ENCODE measurements around the gene MAD2L2.

Gene MAD2L2

DNA sequence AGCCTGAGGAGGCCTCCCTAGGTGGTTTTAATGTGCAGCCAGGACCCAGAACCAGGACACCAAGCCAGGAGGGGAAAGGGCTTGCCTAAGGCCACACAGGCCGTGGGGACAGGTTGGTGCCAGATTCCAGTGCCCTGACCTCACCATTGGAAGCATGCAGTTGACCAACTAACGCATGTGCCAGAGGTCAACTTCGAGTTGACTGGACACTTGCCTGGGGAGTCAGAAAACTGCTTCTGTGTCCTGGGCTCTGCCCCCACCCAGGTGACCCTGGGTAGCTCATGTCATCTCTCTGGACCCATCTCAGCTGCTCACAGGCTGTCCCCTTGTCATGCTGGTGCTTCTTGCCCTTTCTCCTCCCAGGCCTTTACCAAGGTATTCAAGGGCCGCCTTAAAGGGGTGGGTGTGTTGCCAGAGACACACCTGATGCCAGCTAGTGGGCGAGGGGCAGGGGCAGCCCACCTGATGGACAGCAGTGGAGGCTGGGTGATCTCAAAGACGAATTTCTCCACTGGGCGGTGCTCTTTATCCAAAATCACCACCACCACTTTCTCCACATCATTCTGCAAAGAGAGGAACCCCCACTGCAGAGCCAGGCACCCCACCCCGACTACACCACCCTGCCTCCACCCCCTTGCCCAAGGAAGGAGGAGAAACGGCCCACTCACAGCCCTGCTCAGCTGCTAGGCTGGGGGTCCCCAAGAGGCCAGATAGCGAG lies 4.4 kb downstream of the MAD2L2 start:
- no peaks in the 10 kb centered on the region for H3K27me3 ChIP-seq
- peaks cover 62% of the 10 kb centered on the region for H3K36me3 ChIP-seq
- no peak overlapping the region for H3K27ac ChIP-seq
- TF ChIP-seq, protein P1, sequence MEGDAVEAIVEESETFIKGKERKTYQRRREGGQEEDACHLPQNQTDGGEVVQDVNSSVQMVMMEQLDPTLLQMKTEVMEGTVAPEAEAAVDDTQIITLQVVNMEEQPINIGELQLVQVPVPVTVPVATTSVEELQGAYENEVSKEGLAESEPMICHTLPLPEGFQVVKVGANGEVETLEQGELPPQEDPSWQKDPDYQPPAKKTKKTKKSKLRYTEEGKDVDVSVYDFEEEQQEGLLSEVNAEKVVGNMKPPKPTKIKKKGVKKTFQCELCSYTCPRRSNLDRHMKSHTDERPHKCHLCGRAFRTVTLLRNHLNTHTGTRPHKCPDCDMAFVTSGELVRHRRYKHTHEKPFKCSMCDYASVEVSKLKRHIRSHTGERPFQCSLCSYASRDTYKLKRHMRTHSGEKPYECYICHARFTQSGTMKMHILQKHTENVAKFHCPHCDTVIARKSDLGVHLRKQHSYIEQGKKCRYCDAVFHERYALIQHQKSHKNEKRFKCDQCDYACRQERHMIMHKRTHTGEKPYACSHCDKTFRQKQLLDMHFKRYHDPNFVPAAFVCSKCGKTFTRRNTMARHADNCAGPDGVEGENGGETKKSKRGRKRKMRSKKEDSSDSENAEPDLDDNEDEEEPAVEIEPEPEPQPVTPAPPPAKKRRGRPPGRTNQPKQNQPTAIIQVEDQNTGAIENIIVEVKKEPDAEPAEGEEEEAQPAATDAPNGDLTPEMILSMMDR (IDR thresholded peaks at IDR 0.05) = no peak
- H3K4me3 ChIP-seq (ENCODE audit: low read depth in 1 of 2, low read length in 1 of 2) = no peak overlapping the region
- peaks cover 8 to 14% of the 10 kb centered on the region in 2 experiments for H3K4me1 ChIP-seq (ENCODE audit: control insufficient read depth in 1 of 2, insufficient read depth in 1 of 2, low read depth in 1 of 2, low read length in 1 of 2)
- H3K9me3 ChIP-seq = no peaks in the 10 kb centered on the region

DNA sequence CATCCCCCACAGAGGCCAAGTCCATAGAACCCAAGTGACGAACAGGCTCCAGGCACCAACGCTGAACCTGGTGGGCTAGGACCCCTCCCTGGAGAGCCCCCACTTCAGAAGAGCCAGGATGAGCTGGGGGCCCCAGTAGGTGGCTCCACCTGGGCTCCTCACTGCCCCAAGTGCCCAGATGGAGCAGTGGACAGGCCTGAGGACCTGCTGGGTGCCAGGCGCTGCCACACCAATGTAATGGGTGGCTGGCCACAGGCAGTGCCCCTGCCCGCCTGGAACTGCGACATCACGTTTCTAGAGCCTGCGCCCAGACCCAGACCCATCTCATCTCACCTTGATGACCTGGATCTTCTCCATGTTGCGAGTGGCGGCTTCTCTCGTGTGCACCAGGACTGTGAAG lies 5.6 kb downstream of the MAD2L2 start:
- TF ChIP-seq, protein P1 (IDR thresholded peaks at IDR 0.05) = no peak
- Histone ChIP-seq H3K9me3 (no peaks in the 10 kb centered on the region), H3K27ac (no peak overlapping the region), H3K27me3 (no peaks in the 10 kb centered on the region), H3K4me1 (ENCODE audit: control insufficient read depth in 1 of 2, insufficient read depth in 1 of 2, low read depth in 1 of 2, low read length in 1 of 2) (peaks cover 3% of the 10 kb centered on the region in 2 experiments), H3K36me3 (peaks cover 74% of the 10 kb centered on the region), H3K4me3 (ENCODE audit: low read depth in 1 of 2, low read length in 1 of 2) (no peak overlapping the region)

DNA sequence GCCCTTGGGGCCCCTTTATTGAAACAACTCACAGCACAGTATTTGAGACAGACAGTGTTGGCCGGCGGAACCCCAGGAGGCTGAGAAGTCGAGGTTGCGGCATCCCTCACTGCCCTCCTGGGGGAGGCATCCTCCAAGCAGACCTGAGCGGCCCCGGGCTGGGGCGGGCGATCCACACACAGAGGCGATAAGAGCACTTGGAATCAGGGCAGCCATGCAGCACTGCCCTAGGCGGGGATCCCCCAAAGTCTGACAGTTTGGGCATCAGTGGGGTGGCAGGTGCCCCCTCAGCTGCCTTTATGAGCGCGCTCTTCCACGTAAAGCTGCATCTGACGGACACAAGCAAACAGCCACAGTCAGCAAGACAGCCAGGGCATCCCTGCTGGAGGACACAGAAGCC lies 6.5 kb downstream of the MAD2L2 start:
- H3K36me3 ChIP-seq = peaks cover 80% of the 10 kb centered on the region
- no peaks in the 10 kb centered on the region for H3K27me3 ChIP-seq
- H3K27ac ChIP-seq = no peak overlapping the region
- H3K4me1 ChIP-seq (ENCODE audit: control insufficient read depth in 1 of 2, insufficient read depth in 1 of 2, low read depth in 1 of 2, low read length in 1 of 2) = no peaks in the 10 kb centered on the region
- H3K9me3 ChIP-seq = no peaks in the 10 kb centered on the region
- H3K4me3 ChIP-seq (ENCODE audit: low read depth in 1 of 2, low read length in 1 of 2) = no peak overlapping the region
- TF ChIP-seq, protein P1 (IDR thresholded peaks at IDR 0.05) = no peak

DNA sequence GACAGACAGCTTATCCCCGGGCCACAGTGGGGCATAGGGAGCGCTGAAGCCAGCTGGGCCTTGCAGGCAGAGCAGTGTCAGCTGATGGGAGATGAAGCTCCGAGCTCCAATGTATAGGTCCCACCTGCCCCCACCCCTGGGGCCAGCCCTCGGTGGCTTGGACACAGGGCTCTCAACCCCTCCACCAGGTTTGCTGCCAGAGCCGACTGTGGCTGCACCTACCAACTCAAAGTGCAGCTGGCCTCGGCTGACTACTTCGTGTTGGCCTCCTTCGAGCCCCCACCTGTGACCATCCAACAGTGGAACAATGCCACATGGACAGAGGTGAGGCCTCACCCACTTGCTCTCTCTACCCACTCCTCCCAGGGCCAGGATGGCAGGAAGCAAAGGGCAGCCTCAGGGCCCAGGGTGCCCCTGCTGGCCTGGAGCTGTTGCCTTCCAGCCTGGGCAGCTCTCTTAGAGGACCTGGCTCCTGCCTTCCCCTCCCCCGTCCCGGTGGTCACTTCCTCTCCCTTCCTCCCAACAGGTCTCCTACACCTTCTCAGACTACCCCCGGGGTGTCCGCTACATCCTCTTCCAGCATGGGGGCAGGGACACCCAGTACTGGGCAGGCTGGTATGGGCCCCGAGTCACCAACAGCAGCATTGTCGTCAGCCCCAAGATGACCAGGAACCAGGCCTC lies 7.7 kb downstream of the MAD2L2 start:
- Histone ChIP-seq H3K4me1 (ENCODE audit: control insufficient read depth in 1 of 2, insufficient read depth in 1 of 2, low read depth in 1 of 2, low read length in 1 of 2) (no peaks in the 10 kb centered on the region), H3K36me3 (peaks cover 92% of the 10 kb centered on the region), H3K4me3 (ENCODE audit: low read depth in 1 of 2, low read length in 1 of 2) (no peak overlapping the region), H3K9me3 (no peaks in the 10 kb centered on the region), H3K27me3 (no peaks in the 10 kb centered on the region), H3K27ac (no peak overlapping the region)
- TF ChIP-seq, protein P1 (IDR thresholded peaks at IDR 0.05) = no peak

DNA sequence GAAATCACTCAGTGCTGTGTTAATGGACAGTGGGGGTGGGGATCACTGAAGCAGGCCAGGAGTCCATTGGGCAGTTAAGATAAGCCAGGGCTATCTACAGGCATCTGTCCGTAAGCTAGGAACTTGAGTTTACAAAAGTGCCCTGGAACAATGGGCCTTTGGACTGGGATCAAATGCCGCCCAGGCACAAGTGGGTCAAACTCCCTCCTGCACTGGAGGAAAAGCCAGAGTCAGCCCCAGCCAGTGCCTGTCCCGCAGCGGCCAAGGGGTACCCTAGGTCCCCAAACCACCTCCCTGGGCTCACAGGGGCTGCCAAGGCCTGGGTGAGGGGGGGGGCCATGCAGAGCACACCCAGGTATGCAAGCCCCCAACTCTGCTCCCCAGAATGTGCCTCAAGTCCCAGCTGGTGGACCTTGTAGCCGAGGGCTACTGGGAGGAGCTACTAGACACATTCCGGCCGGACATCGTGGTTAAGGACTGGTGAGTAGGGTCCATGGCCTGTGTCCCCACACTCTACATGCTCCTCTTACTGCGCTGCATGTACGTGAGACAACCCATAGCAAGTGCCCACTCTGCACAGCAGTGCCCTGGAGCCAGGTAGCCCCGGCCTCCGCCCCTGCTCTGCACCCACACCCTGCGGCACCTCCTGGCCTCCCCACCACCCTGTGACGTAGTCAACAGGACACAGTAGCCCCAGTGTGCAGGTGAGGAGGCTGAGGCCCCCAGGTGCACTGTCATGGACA lies 9.2 kb downstream of the MAD2L2 start:
- Histone ChIP-seq H3K27ac (no peak overlapping the region), H3K27me3 (no peaks in the 10 kb centered on the region), H3K4me3 (ENCODE audit: low read depth in 1 of 2, low read length in 1 of 2) (no peak overlapping the region), H3K4me1 (ENCODE audit: control insufficient read depth in 1 of 2, insufficient read depth in 1 of 2, low read depth in 1 of 2, low read length in 1 of 2) (no peaks in the 10 kb centered on the region), H3K36me3 (peaks cover 88% of the 10 kb centered on the region), H3K9me3 (no peaks in the 10 kb centered on the region)
- TF ChIP-seq, protein P1 (IDR thresholded peaks at IDR 0.05) = no peak

Measured in neutrophil (primary cell).